Muscle layer of colon (tissue), 2 donors: ENCODE results near the gene RMRP.
A peak's percentile ranks its signal among the peaks of the same experiment; 100 is the strongest.
"Not testable (repeated sequence)": the region's sequence is repeated elsewhere in the genome, so short reads cannot be mapped to it uniquely, and the experiment has no call there.

Experiments
- H3K27ac ChIP-seq: one replicate; pipeline ENCODE4 v1.7.0; 2013; ENCODE audit warnings: low read depth, mild to moderate bottlenecking, low read length, moderate library complexity
- H3K27me3 ChIP-seq, 2 donors: one replicate each; pipeline ENCODE4 v1.7.0; 2013; ENCODE audit warnings: low read length in 2 of 2, mild to moderate bottlenecking in 2 of 2; ENCODE audit not compliant: insufficient read depth in 2 of 2, control insufficient read depth in 1 of 2
- H3K36me3 ChIP-seq: one replicate; pipeline ENCODE4 v1.7.0; 2013; ENCODE audit warnings: mild to moderate bottlenecking, low read length; ENCODE audit not compliant: insufficient read depth
- H3K4me1 ChIP-seq: one replicate; pipeline ENCODE4 v1.7.0; 2013; ENCODE audit warnings: mild to moderate bottlenecking, low read length; ENCODE audit not compliant: insufficient read depth
- H3K4me3 ChIP-seq, 2 donors: one replicate each; pipeline ENCODE4 v1.7.0; 2013; ENCODE audit warnings: low read length in 2 of 2, low read depth in 1 of 2, mild to moderate bottlenecking in 1 of 2, moderate library complexity in 1 of 2
- H3K9ac ChIP-seq: one replicate; pipeline ENCODE4 v1.7.0; 2013; ENCODE audit warnings: low read length
- H3K9me3 ChIP-seq: one replicate; pipeline ENCODE4 v1.7.0; 2013; ENCODE audit warnings: mild to moderate bottlenecking, low read length
- donor health status: abdominal sarcoma.
- donor health status: Adenocarcinoma of cecum.

The RMRP gene

DNA sequence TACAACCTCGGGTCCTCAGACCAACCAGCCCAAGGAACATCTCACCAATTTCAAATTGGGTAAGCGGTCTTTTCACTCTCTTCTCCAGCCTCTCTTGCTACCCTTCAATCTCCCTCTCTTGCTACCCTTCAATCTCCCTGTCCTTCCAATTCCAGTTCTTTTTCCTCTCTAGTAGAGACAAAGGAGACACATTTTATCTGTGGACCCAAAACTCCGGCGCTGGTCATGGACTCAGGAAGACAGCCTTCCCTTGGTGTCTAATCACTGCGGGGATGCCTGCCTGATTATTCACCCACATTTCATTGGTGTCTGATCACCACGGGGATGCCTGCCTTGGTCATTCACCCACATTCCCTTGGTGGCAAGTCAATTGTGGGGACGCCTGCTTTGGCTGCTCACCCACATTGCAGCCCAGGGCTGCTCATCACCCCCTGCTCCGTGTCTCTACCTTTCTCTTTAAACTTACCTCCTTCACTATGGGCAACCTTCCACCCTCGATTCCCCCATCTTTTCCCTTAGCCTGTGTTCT lies 20.3 kb downstream of the RMRP start:
- not testable (repeated sequence) for H3K9me3 ChIP-seq, H3K27me3 ChIP-seq, H3K27ac ChIP-seq, H3K36me3 ChIP-seq, H3K4me1 ChIP-seq, H3K9ac ChIP-seq, H3K4me3 ChIP-seq

DNA sequence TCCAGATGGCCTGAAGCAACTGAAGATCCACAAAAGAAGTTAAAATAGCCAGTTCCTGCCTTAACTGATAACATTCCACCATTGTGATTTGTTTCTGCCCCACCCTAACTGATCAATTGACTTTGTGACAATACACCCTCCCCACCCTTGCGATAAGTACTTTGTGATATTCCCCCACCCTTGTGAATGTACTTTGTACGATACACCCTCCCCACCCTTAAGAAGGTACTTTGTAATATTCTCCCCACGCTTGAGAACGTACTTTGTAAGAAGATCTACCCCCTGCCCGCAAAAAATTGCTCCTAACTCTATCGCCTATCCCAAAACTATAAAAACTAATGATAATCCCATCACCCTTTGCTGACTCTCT lies 21.0 kb downstream of the RMRP start:
- H3K4me1 ChIP-seq, result not testable (repeated sequence)

DNA sequence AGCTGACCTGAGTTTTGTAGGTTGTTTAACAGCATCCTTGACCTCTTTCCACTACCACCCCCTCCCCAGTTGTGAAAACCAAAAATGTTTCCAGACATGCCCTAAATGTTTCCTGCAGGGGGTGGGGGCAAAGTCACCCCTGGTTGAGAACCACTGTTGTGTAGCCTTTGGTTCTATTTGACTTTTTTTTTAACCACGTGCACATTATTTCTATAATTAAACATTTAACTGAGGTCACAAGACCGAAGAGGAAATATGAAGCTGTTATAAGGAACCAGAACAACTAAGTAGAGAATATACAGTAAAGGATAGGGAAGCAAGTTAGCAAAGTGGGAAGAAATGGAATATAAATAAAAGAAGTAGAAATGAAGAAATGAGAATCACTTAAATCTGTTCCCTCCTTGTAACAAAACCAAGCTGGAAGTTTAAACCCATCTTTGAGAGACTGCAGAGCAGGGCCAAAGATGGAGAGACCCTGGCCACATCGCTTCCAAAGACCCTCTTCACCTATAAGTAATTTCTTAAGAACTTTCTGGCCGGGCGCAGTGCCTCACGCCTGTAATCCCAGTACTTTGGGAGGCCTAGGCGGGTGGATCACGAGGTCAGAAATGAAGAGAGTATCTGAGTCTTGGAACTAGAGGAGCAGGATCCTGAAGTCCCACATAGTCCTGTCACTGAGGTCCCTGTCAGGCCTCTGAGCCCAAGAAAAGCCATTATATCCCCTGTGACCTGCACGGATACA lies 21.5 kb downstream of the RMRP start:
- Histone ChIP-seq H3K4me1 (no peaks in the 10 kb centered on the region), H3K9ac (no peak overlapping the region), H3K27me3 (no peaks in the 10 kb centered on the region), H3K4me3 (no peak overlapping the region), H3K27ac (no peak overlapping the region), H3K36me3 (no peaks in the 10 kb centered on the region), H3K9me3 (no peaks in the 10 kb centered on the region)

More for the DNA sequence above, 21.0 kb downstream of the RMRP start:
- not testable (repeated sequence) for H3K36me3 ChIP-seq, H3K27me3 ChIP-seq, H3K9me3 ChIP-seq, H3K4me3 ChIP-seq, H3K9ac ChIP-seq, H3K27ac ChIP-seq

DNA sequence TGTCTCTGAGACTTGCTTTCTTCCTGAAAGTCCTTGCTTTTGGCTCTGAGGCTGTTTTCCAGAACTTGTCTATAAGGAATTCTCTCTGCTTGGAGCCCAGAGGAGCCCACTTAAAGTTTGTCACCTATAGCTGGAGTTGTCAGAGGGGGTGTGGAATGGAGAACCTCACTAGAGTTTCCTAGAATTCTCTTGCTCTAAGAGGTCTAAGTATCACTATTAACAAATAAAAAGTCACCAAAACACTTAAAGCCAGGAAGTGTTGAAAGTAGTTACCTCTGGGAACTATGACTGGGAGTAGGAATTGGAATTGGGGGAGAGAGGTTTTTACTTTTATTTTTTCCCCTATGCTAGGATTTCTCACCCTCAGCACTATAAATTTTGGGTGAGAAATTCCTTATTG lies 22.1 kb downstream of the RMRP start:
- Histone ChIP-seq H3K4me3 (no peak overlapping the region), H3K36me3 (no peaks in the 10 kb centered on the region), H3K27ac (no peak overlapping the region), H3K4me1 (no peaks in the 10 kb centered on the region), H3K9me3 (no peaks in the 10 kb centered on the region), H3K9ac (no peak overlapping the region), H3K27me3 (no peaks in the 10 kb centered on the region)

DNA sequence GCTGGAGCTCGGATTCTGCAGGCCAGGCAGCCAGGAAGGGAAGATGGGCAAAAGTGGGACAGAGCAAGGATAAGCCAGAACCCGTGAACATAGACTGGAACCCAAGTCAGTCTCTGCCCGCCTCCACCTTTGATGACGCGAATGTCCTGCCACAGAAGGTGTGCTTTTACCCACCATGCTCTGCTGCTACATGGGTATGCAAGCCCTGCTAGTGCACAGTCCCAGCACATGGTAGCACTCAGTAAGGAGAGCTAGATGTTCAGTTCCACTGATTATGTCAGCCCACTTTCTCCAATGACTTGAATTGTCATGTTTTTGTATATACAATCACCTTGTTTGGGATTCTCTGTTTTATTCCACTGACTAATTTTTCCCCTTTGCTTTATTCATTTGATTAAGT lies 28.2 kb downstream of the RMRP start:
- Histone ChIP-seq H3K4me3 (no peak overlapping the region), H3K36me3 (no peaks in the 10 kb centered on the region), H3K27me3 (no peaks in the 10 kb centered on the region), H3K9me3 (no peaks in the 10 kb centered on the region), H3K9ac (no peak overlapping the region), H3K27ac (no peak overlapping the region), H3K4me1 (no peaks in the 10 kb centered on the region)

DNA sequence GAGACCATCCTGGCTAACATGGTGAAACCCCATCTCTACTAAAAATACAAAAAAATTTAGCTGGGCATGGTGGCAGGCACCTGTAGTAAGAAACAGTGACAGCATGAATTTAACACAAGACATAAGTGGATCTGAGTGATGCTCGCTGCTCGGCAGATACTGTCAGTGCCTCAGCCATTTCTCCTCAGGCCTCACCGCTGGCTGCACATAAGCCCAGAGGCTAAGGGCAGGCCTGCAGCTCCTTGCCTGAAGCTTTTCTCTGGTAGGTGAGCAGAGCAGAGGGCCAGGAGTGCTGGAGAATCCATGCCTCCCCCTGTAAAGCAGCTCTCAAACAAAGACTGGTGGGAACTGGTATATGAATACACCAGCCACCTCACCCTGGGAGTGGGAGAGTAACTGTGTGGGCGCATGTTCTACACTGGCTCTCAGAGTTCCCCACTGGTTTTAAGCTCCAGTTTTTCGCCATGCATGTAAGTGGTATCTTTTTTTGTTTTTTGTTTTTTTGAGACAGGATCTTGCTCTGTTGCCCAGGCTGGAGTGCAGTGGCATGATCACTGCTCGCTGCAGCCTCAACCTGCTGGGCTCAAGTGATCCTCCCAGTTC lies 29.3 kb downstream of the RMRP start:
- H3K27me3 ChIP-seq, result no peaks in the 10 kb centered on the region
- no peak overlapping the region for H3K4me3 ChIP-seq
- no peak overlapping the region for H3K27ac ChIP-seq
- H3K4me1 ChIP-seq, result no peaks in the 10 kb centered on the region
- no peaks in the 10 kb centered on the region for H3K9me3 ChIP-seq
- H3K9ac ChIP-seq, result no peak overlapping the region
- H3K36me3 ChIP-seq, result no peaks in the 10 kb centered on the region

DNA sequence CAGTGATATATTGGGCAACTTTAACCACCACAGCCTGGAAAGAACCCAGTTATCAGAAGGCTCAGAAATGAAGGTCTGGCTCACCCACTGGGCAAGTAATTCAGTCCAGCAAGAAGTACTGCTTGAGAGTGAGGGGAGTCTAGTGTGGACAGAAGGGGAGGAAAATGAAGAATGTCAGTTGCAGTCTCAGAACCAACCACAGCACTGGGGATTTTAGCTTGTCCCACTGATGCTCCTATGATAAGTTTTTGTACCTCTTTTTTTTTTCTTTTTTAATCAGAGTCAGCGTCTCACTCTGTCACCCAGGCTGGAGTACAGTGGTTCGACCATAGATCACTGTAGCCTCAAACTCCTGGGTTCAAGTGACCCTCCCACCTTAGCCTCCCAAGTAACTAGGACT lies 30.2 kb downstream of the RMRP start:
- no peaks in the 10 kb centered on the region for H3K36me3 ChIP-seq
- H3K9me3 ChIP-seq, result no peaks in the 10 kb centered on the region
- no peak overlapping the region for H3K27ac ChIP-seq
- no peaks in the 10 kb centered on the region for H3K4me1 ChIP-seq
- no peak overlapping the region for H3K9ac ChIP-seq
- H3K4me3 ChIP-seq, result no peak overlapping the region
- H3K27me3 ChIP-seq, result no peaks in the 10 kb centered on the region

DNA sequence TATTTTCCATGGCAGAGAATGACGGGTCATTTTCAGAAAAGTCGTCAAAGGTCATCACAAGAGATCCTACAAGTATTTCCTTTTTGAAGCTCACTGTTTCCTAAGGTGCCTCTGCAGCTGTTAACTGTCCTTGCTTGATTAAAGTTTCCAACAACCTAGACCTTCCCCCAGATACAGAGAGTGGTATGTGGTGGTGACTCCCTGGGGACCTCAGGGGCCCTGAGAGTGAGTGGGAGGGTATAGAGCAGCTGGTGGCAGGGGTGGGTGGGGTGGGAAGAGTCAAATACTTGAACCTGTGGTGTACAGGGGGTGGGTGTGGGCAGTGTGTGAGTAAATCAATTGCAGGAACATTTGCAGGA lies 38.0 kb downstream of the RMRP start:
- no peak overlapping the region for H3K9ac ChIP-seq
- peaks cover 12% of the 10 kb centered on the region for H3K4me1 ChIP-seq
- H3K4me3 ChIP-seq, result no peak overlapping the region
- H3K27ac ChIP-seq, result no peak overlapping the region
- peaks cover 0 to 4% of the 10 kb centered on the region in 2 donors for H3K27me3 ChIP-seq
- H3K36me3 ChIP-seq, result no peaks in the 10 kb centered on the region
- no peaks in the 10 kb centered on the region for H3K9me3 ChIP-seq

DNA sequence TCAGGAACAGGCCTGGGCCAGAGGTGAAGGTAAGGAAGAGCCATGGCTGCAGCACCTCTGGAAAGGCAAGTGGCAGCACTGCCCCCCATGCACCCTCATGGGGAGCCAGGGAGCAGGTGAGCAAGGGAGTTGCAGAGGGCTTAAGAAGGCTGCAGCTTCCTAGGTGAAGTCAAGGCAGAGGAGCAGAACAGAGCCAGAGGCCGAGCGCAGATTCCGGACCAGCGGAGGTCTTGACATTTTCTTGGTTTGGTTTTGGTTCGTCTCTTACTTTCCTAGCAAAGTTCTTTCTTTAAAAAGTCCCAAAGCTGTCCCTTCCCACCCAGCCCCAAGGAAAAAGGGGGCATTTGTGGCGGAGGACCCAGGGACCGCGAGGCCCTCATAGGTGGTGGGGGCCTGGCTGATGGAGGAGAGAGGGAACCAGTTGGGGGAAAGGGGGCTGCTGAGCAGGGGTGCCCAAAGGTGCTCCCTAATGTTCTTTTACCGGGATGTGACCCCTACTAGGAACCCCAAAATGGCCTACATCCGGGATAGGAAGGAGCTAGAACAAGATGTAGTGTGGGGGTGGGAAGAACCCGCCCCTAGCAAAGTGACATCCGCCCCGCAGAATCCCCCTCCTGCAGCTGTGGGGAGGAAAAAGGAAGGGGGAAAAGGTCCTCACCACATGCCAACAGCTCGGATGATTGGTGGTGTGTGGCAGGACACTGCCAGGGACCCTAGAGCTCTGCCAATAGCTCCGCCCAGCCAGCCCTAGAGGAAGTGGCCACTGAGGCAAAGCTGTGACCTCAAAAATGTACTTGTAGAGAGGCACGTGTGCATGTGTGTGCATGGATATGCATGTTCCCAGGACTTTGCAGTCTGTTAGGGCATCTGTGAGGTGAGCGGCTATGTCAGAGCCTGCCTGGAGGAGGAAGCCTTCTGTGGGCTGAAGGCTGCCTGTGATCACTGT lies 38.7 kb downstream of the RMRP start:
- no peaks in the 10 kb centered on the region for H3K9me3 ChIP-seq
- H3K27me3 ChIP-seq, result peaks cover 0 to 4% of the 10 kb centered on the region in 2 donors
- no peak overlapping the region for H3K27ac ChIP-seq
- H3K4me1 ChIP-seq, result peaks cover 12% of the 10 kb centered on the region
- no peak overlapping the region for H3K4me3 ChIP-seq
- no peaks in the 10 kb centered on the region for H3K36me3 ChIP-seq
- H3K9ac ChIP-seq, result no peak overlapping the region

DNA sequence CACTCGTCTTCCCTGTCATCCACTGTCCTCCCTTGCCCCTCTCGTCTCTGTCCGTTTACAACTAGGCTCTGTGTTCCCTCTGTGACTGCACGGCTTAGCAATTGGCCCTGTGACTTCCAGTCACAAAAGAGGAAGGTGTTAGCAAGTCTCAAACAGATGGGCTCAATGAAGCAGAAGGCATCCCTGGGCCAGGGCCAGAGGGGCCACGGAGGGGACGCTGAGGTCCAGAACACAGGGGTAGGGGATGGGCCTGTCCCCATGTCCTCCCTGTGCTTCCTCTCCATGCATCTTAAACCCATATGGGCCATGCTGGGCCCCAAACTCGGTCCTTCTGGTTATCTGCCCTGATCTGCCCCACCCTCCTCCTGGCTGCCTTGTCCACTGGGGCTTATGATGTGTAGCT lies 39.5 kb downstream of the RMRP start, which contains the start of gene CD72:
Gene CD72 (minus strand): TSS at position 89 of the 403 bp plus-strand sequence. CDS start 110 bp downstream, outside the sequence.
- Histone ChIP-seq H3K27ac (peak within 1 kb of the TSS; percentile 45), H3K4me3 (peak within 1 kb of the TSS; percentile 42 to 52), H3K36me3 (no peaks in the 10 kb centered on the region), H3K27me3 (peaks cover 0 to 4% of the 10 kb centered on the region in 2 donors), H3K9me3 (no peaks in the 10 kb centered on the region), H3K4me1 (peaks cover 12% of the 10 kb centered on the region), H3K9ac (no peak within 1 kb of the TSS)

DNA sequence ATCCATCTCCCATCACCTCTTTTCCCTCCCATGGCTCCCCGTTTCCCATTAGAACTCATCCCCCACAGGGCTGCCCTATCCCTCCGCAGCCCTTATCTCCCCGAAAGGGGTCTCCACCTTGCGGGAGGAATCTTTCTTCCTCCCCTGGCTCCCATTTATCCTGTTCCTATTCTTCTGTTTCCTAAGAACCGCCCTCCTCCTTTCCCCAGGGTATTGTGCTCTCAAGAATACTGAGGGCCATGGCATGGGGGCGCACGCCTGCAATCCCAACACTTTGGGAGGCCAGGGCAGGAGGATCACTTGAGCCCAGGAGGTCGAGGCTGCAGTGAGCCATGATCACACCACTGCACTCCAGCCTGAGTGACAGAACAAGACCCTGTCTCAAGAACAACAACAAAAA lies 40.3 kb downstream of the RMRP start:
- Histone ChIP-seq H3K4me1 (peaks cover 12% of the 10 kb centered on the region), H3K36me3 (no peaks in the 10 kb centered on the region), H3K9ac (no peak overlapping the region), H3K27me3 (peaks cover 0 to 4% of the 10 kb centered on the region in 2 donors), H3K27ac (no peak overlapping the region), H3K9me3 (no peaks in the 10 kb centered on the region), H3K4me3 (peak overlapping the region in 1 of 2 donors; percentile 52)
